T-helper 2 cell treated with Interferon-gamma antibody and Interleukin-4, amounts not matched to agents 5 μg/mL and 100 μg/mL, for 36 hours (primary cell): Measurements from ENCODE around the gene AKNA.

Source experiments
- DNase-seq: peaks from one replicate; pipeline ENCODE4 v3.0.0; 2021; ENCODE audit warnings: low spot score
- H3K27ac Mint-ChIP-seq: one replicate; pipeline ENCODE4 v1.8.0; 2021; ENCODE audit warnings: mild to moderate bottlenecking, mixed read lengths
- H3K27me3 Mint-ChIP-seq: one replicate; pipeline ENCODE4 v1.8.0; 2021; ENCODE audit warnings: low read depth, mixed read lengths
- H3K36me3 Mint-ChIP-seq: one replicate; pipeline ENCODE4 v1.8.0; 2021; ENCODE audit warnings: low read depth, mixed read lengths
- H3K4me1 Mint-ChIP-seq: one replicate; pipeline ENCODE4 v1.8.0; 2021; ENCODE audit warnings: low read depth, mixed read lengths
- H3K4me3 Mint-ChIP-seq: one replicate; pipeline ENCODE4 v1.8.0; 2022; ENCODE audit warnings: mild to moderate bottlenecking, moderate library complexity, mixed read lengths
- H3K9me3 Mint-ChIP-seq: one replicate; pipeline ENCODE4 v1.8.0; 2021; ENCODE audit warnings: mixed read lengths

AKNA gene

DNA sequence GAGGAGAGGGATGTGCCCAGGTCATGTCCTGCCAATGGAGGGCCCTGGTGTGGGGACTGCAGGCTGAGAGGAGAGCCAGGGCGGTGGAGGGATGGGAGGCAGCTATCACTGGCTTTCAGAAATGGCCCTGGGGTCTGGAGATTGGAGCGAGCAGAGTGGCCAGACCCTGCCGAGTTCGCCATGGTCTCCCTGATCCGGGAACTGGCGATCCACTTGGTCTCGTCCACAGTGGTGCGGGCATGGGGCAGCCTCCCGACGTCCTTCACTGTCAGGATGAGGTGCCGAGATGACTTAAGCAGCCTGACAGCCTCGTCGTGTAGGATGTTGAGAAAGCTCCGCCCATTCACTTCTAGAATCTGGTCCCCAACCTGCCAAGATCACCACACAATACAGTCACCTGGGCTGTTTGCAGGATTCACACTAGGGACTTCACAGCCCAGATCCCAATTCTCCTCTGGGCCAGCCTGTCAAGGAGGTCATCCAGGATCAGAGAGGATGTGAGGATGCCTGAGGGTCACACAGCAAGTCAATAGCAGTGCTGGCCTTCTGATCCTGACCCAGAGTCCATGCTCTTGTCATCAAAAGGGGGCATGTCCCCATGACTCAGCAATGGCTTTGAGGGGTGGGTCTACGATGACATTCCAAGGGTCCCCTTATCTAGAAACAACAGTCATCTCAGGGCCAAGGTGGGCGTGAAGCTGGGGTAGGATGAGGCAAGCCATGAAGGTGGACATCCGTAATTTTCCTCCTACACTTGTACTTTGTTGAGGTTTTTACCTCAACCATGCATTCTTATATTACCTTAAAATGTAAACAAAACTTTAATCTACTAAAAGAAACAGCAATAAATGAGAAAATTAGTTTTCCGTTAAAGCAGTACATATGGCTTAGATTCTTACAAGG lies 38.5 kb upstream of the AKNA start:
- no peaks in the 10 kb centered on the region for H3K9me3 Mint-ChIP-seq

GRCh38 chr9:114425126-114425525 lies 37.3 kb upstream of the AKNA start:
- no peaks in the 10 kb centered on the region for H3K36me3 Mint-ChIP-seq
- H3K4me3 Mint-ChIP-seq, result no peak overlapping the region
- DNase-seq, result no peak
- no peak overlapping the region for H3K27ac Mint-ChIP-seq
- H3K27me3 Mint-ChIP-seq, result peaks cover 2% of the 10 kb centered on the region
- no peaks in the 10 kb centered on the region for H3K9me3 Mint-ChIP-seq
- no peaks in the 10 kb centered on the region for H3K4me1 Mint-ChIP-seq

More for the DNA sequence above, 38.5 kb upstream of the AKNA start:
- DNase-seq, result no peak
- Mint-ChIP-seq H3K36me3 (no peaks in the 10 kb centered on the region), H3K4me1 (no peaks in the 10 kb centered on the region), H3K27me3 (peaks cover 5% of the 10 kb centered on the region), H3K4me3 (no peak overlapping the region), H3K27ac (no peak overlapping the region)

DNA sequence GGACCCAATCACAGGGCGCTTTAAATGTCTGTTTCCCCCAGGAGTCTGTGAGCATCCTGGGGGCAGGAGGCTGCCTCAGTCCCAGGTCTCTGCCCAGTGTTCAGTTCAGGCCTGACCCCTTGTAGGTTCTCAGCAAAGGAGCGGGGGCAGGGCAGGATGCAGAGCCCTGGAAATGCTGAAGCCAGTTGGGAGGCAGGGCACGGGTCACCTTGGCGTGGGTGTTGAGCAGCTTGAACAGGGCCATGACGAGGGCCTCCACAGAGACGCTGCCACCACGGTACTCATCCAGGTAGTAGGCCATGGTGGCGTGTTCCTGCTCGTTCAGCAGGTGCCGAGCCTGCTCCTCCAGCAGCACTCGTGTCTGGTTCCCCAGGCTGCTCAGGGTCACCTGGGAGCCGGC lies 36.3 kb upstream of the AKNA start:
- H3K27me3 Mint-ChIP-seq, result peaks cover 2% of the 10 kb centered on the region
- H3K9me3 Mint-ChIP-seq, result no peaks in the 10 kb centered on the region
- DNase-seq, result no peak
- no peaks in the 10 kb centered on the region for H3K4me1 Mint-ChIP-seq
- no peak overlapping the region for H3K4me3 Mint-ChIP-seq
- no peaks in the 10 kb centered on the region for H3K36me3 Mint-ChIP-seq
- H3K27ac Mint-ChIP-seq, result no peak overlapping the region

- Mint-ChIP-seq H3K4me1 (peaks cover 6% of the 10 kb centered on the region), H3K36me3 (no peaks in the 10 kb centered on the region), H3K27ac (no peak overlapping the region), H3K9me3 (no peaks in the 10 kb centered on the region), H3K27me3 (peaks cover 2% of the 10 kb centered on the region), H3K4me3 (no peak overlapping the region)
- DNase-seq, result no peak
These were observed 35.4 kb upstream of the AKNA start for GRCh38 chr9:114423181-114423580.

GRCh38 chr9:114421147-114421546 lies 33.4 kb upstream of the AKNA start:
- Mint-ChIP-seq H3K27me3 (peaks cover 2% of the 10 kb centered on the region), H3K4me3 (no peak overlapping the region), H3K27ac (no peak overlapping the region), H3K9me3 (no peaks in the 10 kb centered on the region), H3K36me3 (no peaks in the 10 kb centered on the region), H3K4me1 (peaks cover 12% of the 10 kb centered on the region)
- DNase-seq, result no peak

DNA sequence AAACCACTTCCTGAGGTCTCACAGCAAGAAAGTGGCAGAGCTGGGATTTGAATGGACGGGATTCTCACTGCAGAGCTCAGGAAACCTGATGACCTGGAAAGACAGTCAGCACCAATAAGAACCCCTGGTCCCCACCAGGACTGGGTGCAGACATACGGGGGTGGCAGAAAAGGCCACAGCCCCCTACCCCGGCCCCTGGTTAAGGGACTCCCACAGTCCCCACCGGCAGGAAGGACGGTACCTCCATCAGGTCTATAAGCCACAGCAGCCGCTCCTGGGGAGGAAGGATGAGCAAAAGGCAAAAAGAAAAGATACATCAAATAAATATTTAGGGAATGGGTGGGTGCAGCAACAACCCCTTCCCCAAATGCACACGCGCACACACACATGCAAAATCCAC lies 32.0 kb upstream of the AKNA start:
- Mint-ChIP-seq H3K4me1 (peaks cover 12% of the 10 kb centered on the region), H3K27ac (no peak overlapping the region), H3K9me3 (no peaks in the 10 kb centered on the region)

DNA sequence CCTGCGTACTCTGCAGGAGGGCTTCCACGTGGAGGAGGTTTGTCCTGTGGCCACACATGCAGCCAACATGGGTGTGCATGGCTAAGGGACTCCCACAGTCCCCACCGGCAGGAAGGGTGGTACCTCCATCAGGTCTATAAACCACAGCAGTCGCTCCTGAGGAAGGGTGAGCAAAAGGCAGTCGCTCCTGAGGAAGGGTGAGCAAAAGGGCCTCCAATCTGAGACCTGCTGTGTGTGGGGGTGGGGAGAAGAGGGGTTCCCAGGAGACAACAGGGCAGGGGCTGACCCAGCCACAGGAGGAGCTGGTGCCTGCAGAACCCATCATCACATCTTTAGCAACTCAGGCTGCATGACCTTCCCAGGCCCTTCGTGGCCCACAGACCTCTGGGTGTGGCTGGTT lies 30.3 kb upstream of the AKNA start:
- DNase-seq, result no peak
- H3K9me3 Mint-ChIP-seq, result no peaks in the 10 kb centered on the region
- no peaks in the 10 kb centered on the region for H3K36me3 Mint-ChIP-seq
- no peak overlapping the region for H3K4me3 Mint-ChIP-seq
- no peak overlapping the region for H3K27ac Mint-ChIP-seq
- no peaks in the 10 kb centered on the region for H3K27me3 Mint-ChIP-seq
- H3K4me1 Mint-ChIP-seq, result peaks cover 12% of the 10 kb centered on the region

More for the DNA sequence above, 32.0 kb upstream of the AKNA start:
- no peak overlapping the region for H3K4me3 Mint-ChIP-seq
- no peaks in the 10 kb centered on the region for H3K36me3 Mint-ChIP-seq
- no peak for DNase-seq
- no peaks in the 10 kb centered on the region for H3K27me3 Mint-ChIP-seq

GRCh38 chr9:114417511-114417910 lies 29.7 kb upstream of the AKNA start:
- Mint-ChIP-seq H3K27me3 (no peaks in the 10 kb centered on the region), H3K4me1 (peaks cover 12% of the 10 kb centered on the region), H3K36me3 (no peaks in the 10 kb centered on the region), H3K9me3 (no peaks in the 10 kb centered on the region), H3K4me3 (no peak overlapping the region), H3K27ac (no peak overlapping the region)
- DNase-seq, result no peak

DNA sequence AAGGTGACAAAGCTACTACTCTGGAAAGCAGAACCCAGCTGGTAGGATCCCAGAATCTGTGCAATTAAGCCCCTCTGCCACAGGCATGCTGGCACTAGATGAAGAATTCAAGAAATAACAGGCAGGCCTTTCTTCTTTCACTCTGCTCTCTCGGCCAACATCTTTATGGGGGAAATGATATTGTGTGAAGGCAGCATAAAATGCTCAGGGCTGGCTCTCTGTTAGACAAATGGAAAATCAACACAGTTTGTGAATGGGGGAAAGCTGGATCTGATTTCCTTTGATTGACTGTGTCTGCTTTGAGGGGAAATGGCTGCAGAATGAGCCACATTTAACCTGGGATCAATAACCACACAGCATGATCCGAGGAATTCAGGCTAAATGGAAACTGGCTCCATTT lies 29.1 kb upstream of the AKNA start:
- Mint-ChIP-seq H3K27ac (no peak overlapping the region), H3K36me3 (no peaks in the 10 kb centered on the region), H3K27me3 (no peaks in the 10 kb centered on the region), H3K9me3 (no peaks in the 10 kb centered on the region), H3K4me3 (no peak overlapping the region), H3K4me1 (peaks cover 12% of the 10 kb centered on the region)
- no peak for DNase-seq

- Mint-ChIP-seq H3K4me1 (peaks cover 12% of the 10 kb centered on the region), H3K9me3 (no peaks in the 10 kb centered on the region), H3K27ac (no peak overlapping the region), H3K4me3 (no peak overlapping the region), H3K36me3 (no peaks in the 10 kb centered on the region), H3K27me3 (no peaks in the 10 kb centered on the region)
- no peak for DNase-seq
These were observed 28.5 kb upstream of the AKNA start for GRCh38 chr9:114416290-114416689.

- H3K4me3 Mint-ChIP-seq, result no peak overlapping the region
- H3K9me3 Mint-ChIP-seq, result no peaks in the 10 kb centered on the region
- H3K27me3 Mint-ChIP-seq, result no peaks in the 10 kb centered on the region
- H3K4me1 Mint-ChIP-seq, result peaks cover 12% of the 10 kb centered on the region
- no peaks in the 10 kb centered on the region for H3K36me3 Mint-ChIP-seq
- H3K27ac Mint-ChIP-seq, result no peak overlapping the region
- DNase-seq, result no peak
These were observed 26.6 kb upstream of the AKNA start for GRCh38 chr9:114414346-114414745.

GRCh38 chr9:114413861-114414301 lies 26.1 kb upstream of the AKNA start:
- no peak for DNase-seq
- peaks cover 12% of the 10 kb centered on the region for H3K4me1 Mint-ChIP-seq
- no peak overlapping the region for H3K27ac Mint-ChIP-seq
- no peaks in the 10 kb centered on the region for H3K27me3 Mint-ChIP-seq
- H3K9me3 Mint-ChIP-seq, result no peaks in the 10 kb centered on the region
- no peaks in the 10 kb centered on the region for H3K36me3 Mint-ChIP-seq
- H3K4me3 Mint-ChIP-seq, result no peak overlapping the region

GRCh38 chr9:114412048-114412683 lies 24.4 kb upstream of the AKNA start:
- Mint-ChIP-seq H3K9me3 (no peaks in the 10 kb centered on the region), H3K4me3 (no peak overlapping the region), H3K27me3 (no peaks in the 10 kb centered on the region), H3K36me3 (no peaks in the 10 kb centered on the region), H3K4me1 (no peaks in the 10 kb centered on the region), H3K27ac (no peak overlapping the region)
- no peak for DNase-seq

GRCh38 chr9:114411452-114411851 lies 23.7 kb upstream of the AKNA start:
- Mint-ChIP-seq H3K27ac (no peak overlapping the region), H3K36me3 (no peaks in the 10 kb centered on the region), H3K4me1 (no peaks in the 10 kb centered on the region), H3K9me3 (no peaks in the 10 kb centered on the region), H3K4me3 (no peak overlapping the region), H3K27me3 (no peaks in the 10 kb centered on the region)
- no peak for DNase-seq
